IMR-90 (cell line): ENCODE measurements around the gene TMX1. TPM values are rescaled to one million over a fixed set of nuclear protein-coding genes. Genes with fewer than 3 reads are reported as not detected.

Source experiments
- ATAC-seq: fragments of 200-7000 bp; cut with Tn5 transposase; 2 replicates; pipeline ENCODE4 v1.9.1; 2020; ENCODE audit warnings: low read depth, mild to moderate bottlenecking, moderate library complexity
- BruUV-seq: library from RNA; stranded (reverse); fragments of 400-500 nt; replicated peaks from 2 replicates; lab custom pipeline; 2021; lab: Mats Ljungman, UMichigan
- CTCF ChIA-PET: fragments of 300-600 bp; formaldehyde crosslinking; extraction: SDS; loops from one replicate; lab custom pipeline; 2021; ENCODE audit warnings: antibody characterized with exemption; lab: Yijun Ruan, JAX
- POLR2A ChIA-PET: fragments of 300-600 bp; sonication (Branson Sonifier 250); formaldehyde crosslinking; loops from one replicate; lab custom pipeline; 2022; ENCODE audit warnings: antibody characterized with exemption; ENCODE audit not compliant: unreplicated experiment; lab: Charles Lee
- DNase-seq: peaks from one replicate; pipeline ENCODE4 v3.0.0; 2013
- H2AFZ ChIP-seq: replicated peaks from 2 replicates; pipeline ENCODE3; 2013; ENCODE audit warnings: low read length, mild to moderate bottlenecking; ENCODE audit not compliant: poor library complexity
- H2AK5ac ChIP-seq: 2 replicates; pipeline ENCODE4 v1.6.1; 2013; ENCODE audit warnings: low read depth, low read length, inconsistent platforms
- H2AK9ac ChIP-seq: replicated peaks from 2 replicates; pipeline ENCODE3; 2013; ENCODE audit warnings: mild to moderate bottlenecking, low read depth, low read length, moderate library complexity; ENCODE audit not compliant: poor library complexity
- H2BK120ac ChIP-seq: 2 replicates; pipeline ENCODE4 v1.6.1; 2013; ENCODE audit warnings: low read depth, low read length, inconsistent platforms
- H2BK15ac ChIP-seq: 3 replicates; pipeline ENCODE4 v1.6.1; 2013; ENCODE audit warnings: low read depth, low read length, inconsistent platforms
- H2BK20ac ChIP-seq: 2 replicates; pipeline ENCODE4 v1.6.1; 2013; ENCODE audit warnings: low read depth, mild to moderate bottlenecking, inconsistent platforms, low read length, moderate library complexity
- H2BK5ac ChIP-seq: 2 replicates; pipeline ENCODE4 v1.6.1; 2013; ENCODE audit warnings: mild to moderate bottlenecking, low read depth, low read length, inconsistent platforms; ENCODE audit not compliant: poor library complexity, severe bottlenecking
- H3K14ac ChIP-seq: replicated peaks from 2 replicates; pipeline ENCODE4 v1.6.1; 2013; ENCODE audit warnings: low read depth, low read length, inconsistent platforms
- H3K18ac ChIP-seq: 2 replicates; pipeline ENCODE4 v1.6.1; 2013; ENCODE audit warnings: low read depth, low read length, control low read depth
- H3K23ac ChIP-seq: 2 replicates; pipeline ENCODE4 v1.6.1; 2013; ENCODE audit warnings: low read depth, low read length, inconsistent platforms
- H3K27ac ChIP-seq: 2 replicates; pipeline ENCODE4 v1.5.1; 2013; ENCODE audit warnings: mild to moderate bottlenecking, control low read depth, low read length; ENCODE audit not compliant: insufficient read depth
- H3K27me3 ChIP-seq: 2 replicates; pipeline ENCODE4 v1.6.1; 2013; ENCODE audit warnings: low read length; ENCODE audit not compliant: control insufficient read depth, insufficient read depth
- H3K36me3 ChIP-seq: 2 replicates; pipeline ENCODE4 v1.6.1; 2013; ENCODE audit warnings: low read length, mixed read lengths; ENCODE audit not compliant: control insufficient read depth, insufficient read depth
- H3K4ac ChIP-seq: 2 replicates; pipeline ENCODE4 v1.6.1; 2013; ENCODE audit warnings: low read depth, low read length, inconsistent platforms
- H3K4me1 ChIP-seq: 2 replicates; pipeline ENCODE4 v1.6.1; 2013; ENCODE audit warnings: low read length, mixed read lengths; ENCODE audit not compliant: control insufficient read depth, insufficient read depth
- H3K4me2 ChIP-seq: 2 replicates; pipeline ENCODE4 v1.6.1; 2013; ENCODE audit warnings: low read depth, mild to moderate bottlenecking, control low read depth, low read length, moderate library complexity
- H3K4me3 ChIP-seq: 2 replicates; pipeline ENCODE4 v1.5.1; 2013; ENCODE audit warnings: low read depth, mild to moderate bottlenecking, control low read depth, low read length, moderate library complexity; ENCODE audit not compliant: insufficient read depth
- H3K56ac ChIP-seq: 2 replicates; pipeline ENCODE4 v1.6.1; 2013; ENCODE audit warnings: low read length, inconsistent platforms; ENCODE audit not compliant: insufficient read depth; ENCODE audit errors: extremely low read depth
- H3K79me1 ChIP-seq, 2 experiments: 2 replicates each; pipeline ENCODE4 v1.6.1; 2013; ENCODE audit warnings: low read length in 2 of 2, inconsistent platforms in 1 of 2, low read depth in 1 of 2
- H3K9ac ChIP-seq: 2 replicates; pipeline ENCODE4 v1.6.1; 2013; ENCODE audit warnings: low read depth, low read length, control low read depth
- H3K9me1 ChIP-seq: 2 replicates; pipeline ENCODE4 v1.6.1; 2013; ENCODE audit warnings: low read length, inconsistent platforms; ENCODE audit not compliant: insufficient read depth
- H3K9me3 ChIP-seq: 2 replicates; pipeline ENCODE4 v1.6.1; 2013; ENCODE audit warnings: low read length; ENCODE audit not compliant: control insufficient read depth, insufficient read depth
- H4K20me1 ChIP-seq: 2 replicates; pipeline ENCODE4 v1.6.1; 2013; ENCODE audit warnings: low read length, inconsistent platforms; ENCODE audit not compliant: insufficient read depth
- H4K5ac ChIP-seq: 2 replicates; pipeline ENCODE4 v1.6.1; 2013; ENCODE audit warnings: mild to moderate bottlenecking, low read depth, low read length, control low read depth
- H4K8ac ChIP-seq, 2 experiments: 2 replicates each; pipeline ENCODE4 v1.6.1; 2013; ENCODE audit warnings: low read depth in 2 of 2, low read length in 2 of 2, control low read depth in 1 of 2, inconsistent platforms in 1 of 2
- H4K91ac ChIP-seq: 2 replicates; pipeline ENCODE4 v1.6.1; 2013; ENCODE audit warnings: low read depth, low read length, inconsistent platforms; ENCODE audit not compliant: insufficient read depth
- BHLHE40 ChIP-seq: fragments of 150-350 bp; IDR thresholded peaks from 2 replicates; pipeline ENCODE4 v1.6.1; 2016; ENCODE audit warnings: mild to moderate bottlenecking, low read depth, low read length
- CHD1 ChIP-seq: IDR thresholded peaks from 2 replicates; pipeline ENCODE4 v1.6.1; 2012; ENCODE audit warnings: low read depth, low read length, improper control_type of control experiment
- ELK1 ChIP-seq: fragments of 150-350 bp; IDR thresholded peaks from 2 replicates; pipeline ENCODE4 v1.6.1; 2016; ENCODE audit warnings: low read depth, mild to moderate bottlenecking, low read length, moderate library complexity, borderline replicate concordance
- FOS ChIP-seq: fragments of 150-350 bp; IDR thresholded peaks from 2 replicates; pipeline ENCODE4 v1.6.1; 2016; ENCODE audit warnings: low read depth, low read length
- SMC3 ChIP-seq: fragments of 150-350 bp; IDR thresholded peaks from 2 replicates; pipeline ENCODE4 v1.6.1; 2016; ENCODE audit warnings: low read depth, mild to moderate bottlenecking, antibody characterized with exemption, low read length, moderate library complexity
- USF2 ChIP-seq: fragments of 150-350 bp; IDR thresholded peaks from 2 replicates; pipeline ENCODE4 v1.6.1; 2017; ENCODE audit warnings: mild to moderate bottlenecking, antibody characterized with exemption, low read length, low read depth
- WGBS, 2 experiments: methylation state at CpG; one replicate each; pipeline versions ENCODE4 v1.1.5 to v1.1.7; 2013; ENCODE audit warnings: missing lambda C conversion rate in 2 of 2; ENCODE audit not compliant: insufficient read length in 1 of 2; ENCODE audit errors: extremely low coverage in 2 of 2; 5-methylcytosine and 5-hydroxymethylcytosine counted together
- dilution Hi-C: fragments of 300-500 bp; cut with HindIII; formaldehyde crosslinking; loops from one replicate; pipeline ENCODE4 v1.14.3; 2018; ENCODE audit warnings: low sequenced_read_pairs; ENCODE audit not compliant: unreplicated experiment
- in situ Hi-C: fragments of 300-500 bp; cut with MboI; formaldehyde crosslinking; loops from 3 replicates; pipeline ENCODE4 v1.14.3; 2019; ENCODE audit warnings: low sequenced_read_pairs, inconsistent platforms, mixed read lengths
- intact Hi-C: fragments of 100-400 bp; cut with micrococcal nuclease; formaldehyde crosslinking; loops from 2 replicates; pipeline ENCODE4 v1.10.0; 2022
- polyA plus RNA-seq, 3 experiments: library from polyadenylated mRNA; depleted of rRNA; stranded (reverse); fragments of >200 nt; gene quantifications; 2 replicates each; pipeline ENCODE4 v1.2.3, GENCODE V29; 2012; ENCODE audit warnings: low replicate concordance in 1 of 3
- total RNA-seq: library from RNA; depleted of rRNA; stranded (reverse); fragments of >200 nt; gene quantifications from 2 replicates; pipeline ENCODE4 v1.2.3, GENCODE V29; 2012

Gene TMX1
- total and polyA plus RNA-seq, 2 of the 4 experiments (the other 2 are of a cell fraction), result 15.3 to 24.7 TPM

- H3K27me3 ChIP-seq, result no peaks in the 10 kb centered on the region
- H3K9ac ChIP-seq, result no peak overlapping the region
- H4K8ac ChIP-seq, result peak overlapping the region in 1 of 2 experiments; percentile 15; a peak in 1 of 4 replicates
- H2AFZ ChIP-seq, result no peak overlapping the region
- dilution Hi-C loops (no loop called here), in situ Hi-C loops (no loop called here), intact Hi-C loops (no loop called here)
- ATAC-seq (no peak), DNase-seq (peak; percentile 53)
- peaks cover 6% of the 10 kb centered on the region; the same call in 1 of the 2 replicates for H3K9me1 ChIP-seq
- no peak overlapping the region for H2AK5ac ChIP-seq
- H3K23ac ChIP-seq, result peak overlapping the region; percentile 4; the same call in 1 of the 2 replicates
- H3K27ac ChIP-seq, result no peak overlapping the region
- BruUV-seq, result no TSS peak
- no peak overlapping the region for H3K4me2 ChIP-seq
- H3K56ac ChIP-seq, result no peak overlapping the region
- H4K20me1 ChIP-seq, result no peaks in the 10 kb centered on the region
- no peak overlapping the region for H2BK5ac ChIP-seq
- no peak overlapping the region for H3K4me3 ChIP-seq
- H2BK120ac ChIP-seq, result peak overlapping the region; percentile 24; the same call in 1 of the 2 replicates
- H3K4ac ChIP-seq, result no peak overlapping the region
- no peaks in the 10 kb centered on the region for H3K9me3 ChIP-seq
- H2BK15ac ChIP-seq, result 0 out of 3 replicates have a peak overlapping the region, but pooled peaks have one; percentile 16
- TF ChIP-seq CHD1 (no peak), ELK1 (no peak), SMC3 (no peak), USF2 (no peak), BHLHE40 (no peak), FOS (no peak)
- no peak overlapping the region for H3K18ac ChIP-seq
- no peak overlapping the region; the same call in 1 of the 2 replicates for H2BK20ac ChIP-seq
- peak overlapping the region; percentile 6 for H3K14ac ChIP-seq
- H4K5ac ChIP-seq, result peak overlapping the region; percentile 21; the same call in 1 of the 2 replicates
- peaks cover 2% of the 10 kb centered on the region for H3K4me1 ChIP-seq
- 0 out of 2 replicates have a peak overlapping the region, but pooled peaks have one; percentile 19 for H4K91ac ChIP-seq
- ChIA-PET POLR2A (interaction anchor here (0.5 to 0.6 kb wide), 2 partner anchors 44 to 354 kb away, joined by 3 to 4 read pairs; no protein-coding TSS in a partner anchor), CTCF (interaction anchor here (0.6 kb wide), 1 partner anchor 18 kb away, joined by 3 read pairs; no protein-coding TSS in a partner anchor)
- 0 out of 4 replicates have a peak, but pooled peaks cover 0 to 1% of the 10 kb centered on the region in 2 experiments for H3K79me1 ChIP-seq
- no peak overlapping the region for H2AK9ac ChIP-seq
- WGBS, 2 experiments, result no CpG with 5 or more reads among the region's 1 CpG
- no peaks in the 10 kb centered on the region for H3K36me3 ChIP-seq
Observed at GRCh38 chr14:51298895-51299294, 58.8 kb downstream of the TMX1 start.
